Neutrophil (primary cell): ENCODE data around the gene RPUSD4.

Experiments
- H3K27ac ChIP-seq: fragments of 200-600 bp; sonication (generic); 2 replicates; pipeline ENCODE4 v1.5.1; 2016; ENCODE audit warnings: mild to moderate bottlenecking, moderate library complexity
- H3K27me3 ChIP-seq: fragments of 200-600 bp; sonication (generic); 2 replicates; pipeline ENCODE4 v1.6.0; 2016; ENCODE audit warnings: mild to moderate bottlenecking
- H3K36me3 ChIP-seq: fragments of 200-600 bp; sonication (generic); 2 replicates; pipeline ENCODE4 v1.5.1; 2017
- H3K4me1 ChIP-seq, 2 experiments: fragments of 200-600 bp in 1 of 2; sonication (generic) in 1 of 2; 1 replicate in 1 of 2; 2 replicates in 1 of 2; pipeline versions ENCODE4 v1.5.1 to v1.6.1; 2013 to 2016; ENCODE audit warnings: low read depth in 1 of 2, low read length in 1 of 2, mild to moderate bottlenecking in 1 of 2, moderate library complexity in 1 of 2; ENCODE audit not compliant: control insufficient read depth in 1 of 2, insufficient read depth in 1 of 2
- H3K4me3 ChIP-seq, 2 experiments: fragments of 200-600 bp in 1 of 2; sonication (generic) in 1 of 2; 1 replicate in 1 of 2; 2 replicates in 1 of 2; pipeline ENCODE4 v1.5.1; 2013 to 2016; ENCODE audit warnings: low read depth in 1 of 2, low read length in 1 of 2, mild to moderate bottlenecking in 1 of 2, moderate library complexity in 1 of 2
- H3K9me3 ChIP-seq: fragments of 200-600 bp; sonication (generic); 2 replicates; pipeline ENCODE4 v1.5.1; 2016
- TF ChIP-seq, protein P1 (sequence below): fragments of 200-600 bp; sonication (generic); IDR thresholded peaks from 2 replicates; pipeline ENCODE4 v1.5.1; 2016; ENCODE audit warnings: antibody characterized with exemption

RPUSD4 gene

DNA sequence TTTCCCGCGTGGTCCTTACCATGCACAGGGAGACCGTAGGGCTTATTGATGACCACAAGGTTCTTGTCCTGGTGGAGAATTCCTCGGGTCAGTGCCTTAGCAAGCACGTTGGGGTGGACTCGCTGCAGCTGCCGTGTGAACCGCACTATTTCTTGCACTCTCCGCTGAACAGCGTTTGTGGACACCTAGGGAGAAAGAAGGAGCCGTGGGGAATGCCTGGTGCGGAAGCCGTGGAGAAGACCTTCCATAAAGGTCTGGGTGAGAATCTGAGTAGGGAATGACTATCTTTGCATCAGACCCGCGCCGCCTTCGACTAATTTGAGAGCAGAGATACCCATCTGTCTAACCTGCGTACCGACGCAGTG, 597 bp downstream of the RPUSD4 start:
- TF ChIP-seq, protein P1, sequence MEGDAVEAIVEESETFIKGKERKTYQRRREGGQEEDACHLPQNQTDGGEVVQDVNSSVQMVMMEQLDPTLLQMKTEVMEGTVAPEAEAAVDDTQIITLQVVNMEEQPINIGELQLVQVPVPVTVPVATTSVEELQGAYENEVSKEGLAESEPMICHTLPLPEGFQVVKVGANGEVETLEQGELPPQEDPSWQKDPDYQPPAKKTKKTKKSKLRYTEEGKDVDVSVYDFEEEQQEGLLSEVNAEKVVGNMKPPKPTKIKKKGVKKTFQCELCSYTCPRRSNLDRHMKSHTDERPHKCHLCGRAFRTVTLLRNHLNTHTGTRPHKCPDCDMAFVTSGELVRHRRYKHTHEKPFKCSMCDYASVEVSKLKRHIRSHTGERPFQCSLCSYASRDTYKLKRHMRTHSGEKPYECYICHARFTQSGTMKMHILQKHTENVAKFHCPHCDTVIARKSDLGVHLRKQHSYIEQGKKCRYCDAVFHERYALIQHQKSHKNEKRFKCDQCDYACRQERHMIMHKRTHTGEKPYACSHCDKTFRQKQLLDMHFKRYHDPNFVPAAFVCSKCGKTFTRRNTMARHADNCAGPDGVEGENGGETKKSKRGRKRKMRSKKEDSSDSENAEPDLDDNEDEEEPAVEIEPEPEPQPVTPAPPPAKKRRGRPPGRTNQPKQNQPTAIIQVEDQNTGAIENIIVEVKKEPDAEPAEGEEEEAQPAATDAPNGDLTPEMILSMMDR: no peak
- Histone ChIP-seq H3K4me1 (peaks cover 26 to 30% of the 10 kb centered on the region in 2 experiments), H3K4me3 (peak overlapping the region; percentile 69 to 92), H3K36me3 (peaks cover 10% of the 10 kb centered on the region), H3K9me3 (no peaks in the 10 kb centered on the region), H3K27me3 (no peaks in the 10 kb centered on the region), H3K27ac (no peak overlapping the region)

DNA sequence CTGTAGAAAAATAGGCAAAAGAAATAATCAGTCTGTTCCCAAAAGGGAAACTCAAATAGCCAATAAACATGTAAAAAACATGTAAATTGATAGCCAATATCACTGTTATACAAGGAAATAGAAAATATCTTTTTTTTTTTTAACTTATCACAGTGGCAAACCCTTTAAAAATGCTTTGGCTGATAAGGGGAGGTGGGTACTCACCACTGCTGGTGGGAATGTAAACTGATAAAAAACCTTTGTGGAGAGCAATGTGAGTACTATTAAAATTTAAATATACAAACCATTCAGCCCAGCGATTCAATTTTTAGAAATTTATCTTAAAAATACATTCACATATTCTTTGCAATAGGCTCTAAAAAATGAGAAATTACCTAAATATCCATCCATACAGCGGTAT, 3.6 kb downstream of the RPUSD4 start:
- TF ChIP-seq, protein P1: no peak
- no peak overlapping the region for H3K27ac ChIP-seq
- H3K4me3 ChIP-seq: no peak overlapping the region
- no peaks in the 10 kb centered on the region for H3K9me3 ChIP-seq
- H3K4me1 ChIP-seq: peaks cover 19 to 20% of the 10 kb centered on the region in 2 experiments
- no peaks in the 10 kb centered on the region for H3K27me3 ChIP-seq
- H3K36me3 ChIP-seq: peaks cover 37% of the 10 kb centered on the region

DNA sequence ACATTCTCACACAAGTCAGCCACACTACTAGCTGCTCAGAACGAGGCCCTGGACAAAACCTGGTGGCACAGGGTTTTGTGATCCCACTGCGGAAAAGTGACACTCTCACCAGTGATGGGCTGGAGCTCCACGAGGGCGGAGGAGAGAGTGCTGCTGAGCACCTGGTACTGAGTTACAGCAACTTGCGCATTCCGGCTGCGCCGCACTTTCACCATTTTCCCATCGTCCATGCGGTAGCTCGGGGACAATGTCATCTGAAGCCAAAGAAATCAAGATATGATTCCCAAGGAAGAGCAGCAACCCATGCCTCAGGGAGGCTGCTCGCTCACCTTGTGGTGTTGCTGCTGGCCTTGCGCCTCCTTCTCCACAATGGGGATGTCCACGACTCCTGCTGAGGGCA, 6.1 kb downstream of the RPUSD4 start:
- Histone ChIP-seq H3K9me3 (no peaks in the 10 kb centered on the region), H3K27ac (no peak overlapping the region), H3K36me3 (peaks cover 60% of the 10 kb centered on the region), H3K27me3 (no peaks in the 10 kb centered on the region), H3K4me1 (no peaks in the 10 kb centered on the region), H3K4me3 (no peak overlapping the region)
- TF ChIP-seq, protein P1: no peak

DNA sequence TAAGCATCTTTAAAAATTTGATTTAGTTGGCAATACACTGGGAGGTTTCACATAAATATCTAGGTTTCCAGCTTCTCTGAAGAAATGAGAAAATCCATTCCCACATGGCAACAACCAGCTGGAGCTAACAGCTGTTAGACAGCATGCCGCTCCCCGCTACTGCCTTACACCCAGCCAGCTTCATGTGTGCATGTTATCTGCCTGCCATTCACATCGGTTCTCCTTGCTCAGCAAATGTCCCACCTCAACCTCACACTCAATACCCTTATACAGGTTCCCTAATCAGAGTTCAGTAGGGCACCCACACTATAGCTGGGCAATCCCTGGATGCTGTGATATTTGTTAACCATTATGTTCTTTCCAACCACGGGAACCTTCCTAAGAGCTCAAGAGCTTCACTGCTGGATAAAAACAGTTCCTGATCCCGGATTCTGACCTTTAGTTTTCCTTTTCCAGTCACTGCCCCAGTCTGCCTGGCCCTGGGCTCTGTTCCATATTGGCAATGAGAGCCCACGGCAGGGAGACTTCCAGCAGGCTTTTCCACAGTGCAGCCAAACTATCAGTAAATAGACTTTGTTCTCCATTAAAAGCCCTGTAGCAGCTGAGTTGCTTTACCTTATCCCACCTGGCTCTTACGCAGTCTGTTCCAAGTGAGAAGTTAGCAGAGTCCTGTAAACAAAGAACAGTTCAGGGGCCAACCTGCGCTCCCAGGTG, 8.6 kb downstream of the RPUSD4 start:
- no peaks in the 10 kb centered on the region for H3K9me3 ChIP-seq
- peaks cover 66% of the 10 kb centered on the region for H3K36me3 ChIP-seq
- H3K4me1 ChIP-seq: no peaks in the 10 kb centered on the region
- no peak overlapping the region for H3K27ac ChIP-seq
- TF ChIP-seq, protein P1: no peak
- H3K4me3 ChIP-seq: no peak overlapping the region
- no peaks in the 10 kb centered on the region for H3K27me3 ChIP-seq

DNA sequence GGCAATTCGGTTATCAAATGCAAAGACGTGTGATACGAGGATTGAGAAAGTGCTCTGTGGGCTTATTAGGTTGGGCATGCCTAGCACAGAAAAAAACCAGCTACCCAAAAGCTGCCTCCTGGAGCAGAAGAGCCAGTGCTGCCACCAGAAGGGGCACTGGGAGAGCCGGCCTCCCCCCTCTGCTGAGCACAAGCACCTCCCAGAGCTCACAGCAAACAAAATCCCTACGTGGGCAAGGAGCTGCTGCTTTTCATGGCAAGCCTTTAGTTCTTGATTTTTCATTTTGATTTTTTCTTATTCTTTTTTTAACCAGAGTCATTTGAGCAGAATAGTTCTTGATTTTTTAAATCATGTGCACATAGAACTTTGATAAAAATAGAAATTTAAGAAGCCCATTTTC, 12.8 kb downstream of the RPUSD4 start:
- TF ChIP-seq, protein P1: no peak
- Histone ChIP-seq H3K27me3 (no peaks in the 10 kb centered on the region), H3K4me3 (no peak overlapping the region), H3K27ac (no peak overlapping the region), H3K4me1 (no peaks in the 10 kb centered on the region), H3K9me3 (no peaks in the 10 kb centered on the region), H3K36me3 (peaks cover 57% of the 10 kb centered on the region)
